ENCODE data around the gene CDH23.

DNA sequence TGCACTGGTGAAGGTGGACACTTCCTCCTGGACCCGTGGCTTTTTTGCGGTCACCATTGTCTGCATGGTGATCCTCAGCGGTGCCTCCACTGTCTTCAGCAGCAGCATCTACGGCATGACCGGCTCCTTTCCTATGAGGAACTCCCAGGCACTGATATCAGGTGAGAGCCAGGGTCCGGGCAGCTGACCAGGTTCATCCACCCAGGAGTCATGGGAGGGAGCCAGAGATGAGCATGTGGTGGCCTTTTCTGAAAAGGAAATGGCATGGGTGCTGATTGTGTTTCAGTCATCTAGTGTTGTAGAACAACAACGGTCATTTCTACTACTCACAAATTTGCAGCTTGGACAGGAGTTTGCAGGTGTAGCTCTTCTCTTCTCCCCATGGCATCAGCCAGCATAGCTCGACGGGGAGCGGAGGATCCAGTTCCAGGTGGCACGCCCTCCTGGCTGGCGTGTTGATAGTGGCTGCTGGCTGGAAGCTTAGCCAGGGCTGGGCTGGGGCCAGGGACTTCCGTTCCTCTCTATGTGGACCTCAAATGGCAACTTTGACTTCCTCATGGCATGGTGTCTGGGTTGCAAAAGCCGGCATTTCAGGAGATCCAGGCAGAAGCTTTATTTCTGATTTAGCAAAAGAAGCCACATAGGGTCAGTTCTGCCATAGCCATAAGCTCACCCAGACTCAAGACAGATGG is 44.9 kb upstream of the CDH23 start:
- TF ChIP-seq, protein P1, sequence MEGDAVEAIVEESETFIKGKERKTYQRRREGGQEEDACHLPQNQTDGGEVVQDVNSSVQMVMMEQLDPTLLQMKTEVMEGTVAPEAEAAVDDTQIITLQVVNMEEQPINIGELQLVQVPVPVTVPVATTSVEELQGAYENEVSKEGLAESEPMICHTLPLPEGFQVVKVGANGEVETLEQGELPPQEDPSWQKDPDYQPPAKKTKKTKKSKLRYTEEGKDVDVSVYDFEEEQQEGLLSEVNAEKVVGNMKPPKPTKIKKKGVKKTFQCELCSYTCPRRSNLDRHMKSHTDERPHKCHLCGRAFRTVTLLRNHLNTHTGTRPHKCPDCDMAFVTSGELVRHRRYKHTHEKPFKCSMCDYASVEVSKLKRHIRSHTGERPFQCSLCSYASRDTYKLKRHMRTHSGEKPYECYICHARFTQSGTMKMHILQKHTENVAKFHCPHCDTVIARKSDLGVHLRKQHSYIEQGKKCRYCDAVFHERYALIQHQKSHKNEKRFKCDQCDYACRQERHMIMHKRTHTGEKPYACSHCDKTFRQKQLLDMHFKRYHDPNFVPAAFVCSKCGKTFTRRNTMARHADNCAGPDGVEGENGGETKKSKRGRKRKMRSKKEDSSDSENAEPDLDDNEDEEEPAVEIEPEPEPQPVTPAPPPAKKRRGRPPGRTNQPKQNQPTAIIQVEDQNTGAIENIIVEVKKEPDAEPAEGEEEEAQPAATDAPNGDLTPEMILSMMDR (IDR thresholded peaks at IDR 0.05; ENCODE audit: low read length) = no peak
- no peak for TF ChIP-seq EZH2 (optimal IDR thresholded peaks at IDR 0.05; ENCODE audit: low read depth, low read length)

Measured in MM.1S (cell line).